ENCODE data around the gene MANF.
"Not testable (repeated sequence)": the region's sequence is repeated elsewhere in the genome, so short reads cannot be mapped to it uniquely, and the experiment has no call there.

The MANF gene

DNA sequence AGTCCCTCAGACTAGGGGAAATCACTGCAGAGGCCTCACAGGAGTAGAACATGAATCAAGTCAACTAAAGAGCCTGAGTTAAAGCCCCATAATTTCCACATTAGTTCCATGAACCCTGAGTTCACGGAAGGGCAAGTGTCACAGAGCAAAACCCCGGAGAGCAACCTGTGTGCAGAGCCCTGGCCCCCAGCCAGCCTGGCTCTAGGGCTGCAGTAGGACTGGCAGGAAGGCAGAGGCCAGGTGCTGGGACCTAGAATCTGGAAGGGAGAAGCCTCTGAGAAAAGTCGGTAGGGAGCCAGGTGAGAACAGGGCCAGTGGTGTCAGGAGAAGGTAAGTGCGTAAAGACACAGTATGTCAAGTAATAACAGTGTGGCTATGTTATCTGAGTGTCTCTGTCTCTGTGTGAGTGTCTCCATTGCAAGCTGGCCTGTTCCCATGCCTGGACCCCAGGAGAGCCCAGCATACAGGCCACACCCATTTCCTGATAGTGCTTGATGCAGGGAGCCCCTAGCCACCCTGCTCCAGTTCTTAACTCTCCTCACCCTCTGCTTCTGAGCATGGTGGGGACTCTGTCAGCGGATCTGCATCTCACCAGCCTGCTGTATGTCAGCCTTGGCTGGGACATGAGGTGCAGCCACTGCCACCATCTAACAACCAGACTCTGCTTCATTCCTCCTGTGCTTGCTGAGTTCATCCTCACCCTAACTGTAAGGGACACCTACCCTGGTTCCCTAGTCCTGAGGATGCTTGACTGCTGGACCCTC, 11.3 kb upstream of the MANF start:
- no peak for DNase-seq

DNA sequence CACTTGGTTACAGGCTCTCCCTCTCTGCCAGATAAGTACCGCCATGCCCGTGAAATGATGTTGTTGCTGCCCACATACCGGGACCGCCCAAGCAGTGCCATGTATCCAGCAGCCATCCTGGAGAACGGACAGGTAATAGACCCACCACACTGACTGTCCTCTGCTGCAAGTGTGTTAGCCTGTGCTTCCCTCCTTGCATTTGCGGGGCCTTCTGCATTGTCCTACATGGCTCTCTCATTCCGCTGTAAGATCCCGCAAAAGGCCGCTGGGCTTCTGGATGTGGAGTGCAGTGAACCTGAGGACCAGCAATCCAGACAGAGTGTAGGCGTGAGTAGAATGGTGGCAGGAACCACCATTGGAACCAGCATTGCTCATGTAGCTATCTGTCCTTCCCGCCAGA, 10.6 kb upstream of the MANF start:
- DNase-seq, result no peak

DNA sequence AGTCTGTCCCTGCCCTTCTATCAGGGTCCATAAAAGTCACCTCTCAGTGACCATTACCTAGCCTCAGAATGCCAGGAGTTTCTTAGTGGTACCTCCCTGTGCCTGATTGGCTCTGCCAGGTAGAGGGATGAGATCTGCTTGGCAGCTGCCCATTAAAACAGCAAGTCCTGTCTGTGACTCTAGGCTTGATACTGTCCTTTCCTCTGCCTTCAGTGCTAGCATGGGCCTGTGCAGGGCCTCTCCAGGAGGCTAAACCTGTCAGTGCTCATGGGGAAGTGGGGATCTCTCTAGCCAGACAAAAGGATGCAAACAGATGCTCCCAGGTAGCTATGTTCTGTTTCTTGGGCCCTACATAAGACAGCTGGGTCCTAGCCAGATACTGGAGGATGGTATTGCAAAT, 10.0 kb upstream of the MANF start:
- DNase-seq, result no peak

DNA sequence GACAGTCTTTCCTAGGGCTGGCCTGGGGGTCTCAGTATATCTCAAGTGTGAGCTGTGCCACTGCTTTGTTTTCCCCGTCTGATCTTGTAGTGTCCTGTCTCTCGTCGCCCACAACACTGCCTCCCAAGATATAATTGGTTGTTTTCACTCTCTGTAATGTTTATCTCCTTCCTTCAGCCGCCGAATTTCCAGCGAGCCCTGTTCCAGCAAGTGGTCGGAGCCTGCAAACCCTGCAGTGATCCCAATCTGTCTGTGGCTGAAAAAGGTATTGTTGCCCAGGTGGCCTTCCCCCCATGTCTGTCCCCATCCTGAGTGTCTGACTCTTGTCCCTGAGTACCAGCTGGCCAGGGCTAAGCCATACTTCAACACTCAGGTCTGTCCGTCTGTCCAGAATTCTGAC, 9.5 kb upstream of the MANF start:
- no peak for DNase-seq

DNA sequence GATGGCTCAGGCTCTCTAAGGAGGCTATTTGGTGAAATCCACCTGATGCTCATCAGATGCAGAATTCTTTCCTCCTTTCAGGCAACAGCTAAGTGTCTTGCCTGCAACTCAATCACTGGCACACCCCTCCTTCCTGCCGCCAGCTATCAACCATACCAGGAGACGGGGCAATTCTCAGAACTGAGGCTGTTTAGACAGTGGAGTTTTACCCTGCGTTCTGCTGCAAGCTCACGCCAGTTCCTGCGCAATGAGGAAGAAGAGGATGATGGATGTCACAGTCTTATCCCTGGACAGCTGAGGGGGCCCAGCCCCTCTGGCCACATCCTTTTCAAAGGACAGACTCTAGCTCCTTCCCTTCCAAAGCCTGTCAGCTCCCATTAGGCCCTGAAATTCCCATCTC, 7.0 kb upstream of the MANF start:
- DNase-seq, result no peak

DNA sequence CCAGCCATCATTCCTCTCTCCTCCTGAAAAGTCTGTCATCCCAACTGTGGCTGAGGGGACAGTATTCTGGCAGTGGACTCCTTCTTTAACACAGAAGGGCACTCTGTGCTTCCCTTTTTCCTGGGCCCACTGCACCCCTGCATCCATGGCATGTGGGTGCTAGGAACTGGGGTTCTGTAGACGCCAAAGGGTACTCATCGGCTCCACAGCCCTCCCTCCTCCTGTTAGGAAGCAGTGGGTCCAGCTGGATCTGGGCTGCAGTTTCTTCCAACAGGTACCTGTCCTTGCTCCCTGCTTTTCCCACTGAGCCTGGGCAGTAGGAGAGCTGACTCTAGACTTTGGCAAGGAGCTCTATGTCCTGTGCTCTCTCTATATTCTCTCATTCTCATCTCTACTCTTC, 6.4 kb upstream of the MANF start:
- no peak for DNase-seq

DNA sequence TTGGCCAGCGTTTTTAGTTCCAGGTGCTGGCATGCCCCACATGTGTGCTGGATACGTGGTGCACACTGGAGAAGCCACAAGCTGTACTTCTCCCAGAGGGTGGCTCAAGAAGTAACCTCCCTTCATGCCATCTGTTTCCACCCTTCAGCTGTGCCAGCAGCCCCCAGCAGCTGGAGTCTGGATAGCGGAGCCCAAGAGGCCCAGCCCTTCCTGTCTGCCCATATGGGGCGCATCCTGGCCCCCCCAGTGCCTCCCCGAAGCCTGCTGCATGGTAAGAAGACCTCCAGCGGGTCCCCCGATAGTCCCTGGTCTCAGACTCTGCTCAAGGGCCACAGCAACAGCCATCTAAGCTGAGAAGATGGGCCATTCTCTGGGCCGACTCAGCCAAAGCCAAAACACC, 5.8 kb upstream of the MANF start:
- DNase-seq, result no peak

DNA sequence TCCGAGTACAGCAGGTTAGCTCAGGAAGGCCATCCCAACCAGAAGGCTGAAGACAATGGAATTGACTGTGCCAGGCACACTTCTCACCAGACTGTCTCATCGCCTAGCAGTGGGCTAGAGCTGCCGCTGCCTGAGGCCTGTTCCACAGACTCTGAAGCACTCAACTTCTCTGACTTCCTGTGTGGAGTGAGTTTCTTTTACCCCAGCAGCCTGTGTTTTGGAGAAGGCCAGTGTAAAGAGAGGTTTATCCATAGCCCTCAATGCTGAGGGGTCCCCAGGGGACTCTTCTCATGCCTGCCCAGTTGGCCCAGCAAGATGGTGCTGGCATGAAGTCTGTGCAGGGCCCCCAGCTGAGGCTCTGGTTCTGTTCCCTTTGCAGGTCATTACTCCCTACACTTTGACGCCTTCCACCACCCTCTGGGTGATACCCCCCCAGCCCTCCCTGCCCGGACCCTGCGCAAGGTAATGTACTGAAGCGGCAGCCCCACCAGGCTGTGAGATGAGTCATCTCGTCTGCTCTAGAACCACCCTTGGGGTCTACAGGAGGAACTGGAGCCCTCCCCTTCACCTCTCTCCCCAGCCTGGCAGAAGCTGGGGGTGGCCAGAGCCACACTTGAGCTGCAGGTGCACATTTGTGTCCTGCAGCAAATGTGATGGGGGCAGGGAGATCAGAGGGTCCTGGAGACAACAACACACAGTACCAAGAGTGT, 5.2 kb upstream of the MANF start:
- DNase-seq, result no peak

DNA sequence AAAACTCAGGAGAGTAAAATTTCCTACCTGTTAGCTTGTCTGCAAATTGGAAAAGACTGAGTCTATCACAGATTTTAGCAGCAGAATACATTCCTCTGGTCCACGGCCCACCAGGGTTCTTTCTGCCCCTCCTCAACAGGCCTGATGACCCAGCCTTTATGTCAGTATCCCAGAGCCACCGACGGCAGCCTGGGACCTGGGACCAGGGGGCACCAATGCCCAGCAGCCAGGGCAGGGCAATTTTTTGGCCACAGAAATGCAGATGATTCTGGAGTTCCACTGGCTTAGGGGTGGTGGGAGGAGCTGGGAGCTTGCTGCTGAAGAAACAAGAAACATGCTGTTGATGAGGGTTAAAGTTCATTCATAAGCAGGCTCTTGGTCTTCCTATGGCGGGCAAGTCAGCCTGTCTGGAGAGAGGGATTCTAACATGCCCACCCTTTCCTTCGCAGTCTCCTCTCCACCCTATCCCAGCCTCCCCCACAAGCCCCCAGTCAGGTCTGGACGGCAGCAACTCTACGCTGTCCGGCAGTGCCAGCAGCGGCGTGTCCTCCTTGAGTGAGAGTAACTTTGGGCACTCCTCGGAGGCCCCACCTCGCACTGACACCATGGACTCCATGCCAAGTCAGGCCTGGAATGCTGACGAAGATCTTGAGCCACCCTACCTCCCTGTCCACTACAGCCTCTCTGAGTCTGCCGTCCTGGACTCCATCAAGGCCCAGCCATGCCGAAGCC, 4.3 kb upstream of the MANF start:
- no peak for DNase-seq

DNA sequence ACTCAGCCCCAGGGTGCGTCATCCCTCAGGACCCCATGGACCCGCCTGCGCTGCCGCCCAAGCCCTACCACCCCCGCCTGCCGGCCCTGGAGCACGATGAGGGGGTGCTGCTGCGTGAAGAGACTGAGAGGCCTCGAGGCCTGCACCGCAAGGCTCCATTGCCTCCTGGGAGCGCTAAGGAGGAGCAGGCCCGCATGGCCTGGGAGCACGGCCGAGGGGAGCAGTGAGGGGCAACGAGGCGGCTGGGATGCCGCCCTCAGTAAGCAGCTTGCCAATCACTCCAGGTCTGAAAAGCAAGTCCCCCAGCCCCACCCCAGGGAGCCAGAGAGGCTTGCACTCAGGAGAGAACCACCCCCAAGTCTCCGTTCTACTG, 3.8 kb upstream of the MANF start:
- no peak for DNase-seq

DNA sequence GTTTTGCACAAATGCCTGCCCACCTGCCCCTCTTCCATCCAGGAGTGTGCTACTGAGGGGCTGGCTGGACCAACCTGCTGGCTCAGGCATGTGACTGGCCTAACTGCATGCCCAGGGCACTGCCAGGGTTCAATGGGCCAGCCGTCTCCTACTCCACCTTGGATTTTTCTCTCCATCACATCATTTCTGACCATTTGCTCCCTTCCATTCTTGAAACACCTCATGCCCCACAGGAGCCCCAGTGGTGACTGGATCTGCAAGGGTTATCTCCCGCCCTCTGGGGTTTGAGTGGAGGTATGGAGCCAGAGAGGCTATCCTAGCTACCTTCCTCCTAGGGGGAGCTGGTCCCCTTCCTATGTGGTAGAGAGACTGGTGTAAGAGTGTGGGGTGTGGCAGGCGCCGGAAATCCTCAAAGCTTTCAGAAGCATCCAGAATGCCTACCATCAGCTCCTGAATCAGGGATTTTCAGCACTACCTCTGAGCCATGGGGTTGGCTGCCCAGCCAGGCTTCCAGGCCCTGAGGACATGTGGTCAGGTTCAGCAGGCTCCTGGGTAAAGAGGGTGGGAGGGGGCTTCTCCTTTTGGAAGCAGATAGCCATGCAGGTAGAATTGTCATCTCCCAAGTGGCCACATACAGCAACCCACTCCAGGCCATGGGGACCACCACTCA, 2.9 kb upstream of the MANF start:
- DNase-seq, result no peak

DNA sequence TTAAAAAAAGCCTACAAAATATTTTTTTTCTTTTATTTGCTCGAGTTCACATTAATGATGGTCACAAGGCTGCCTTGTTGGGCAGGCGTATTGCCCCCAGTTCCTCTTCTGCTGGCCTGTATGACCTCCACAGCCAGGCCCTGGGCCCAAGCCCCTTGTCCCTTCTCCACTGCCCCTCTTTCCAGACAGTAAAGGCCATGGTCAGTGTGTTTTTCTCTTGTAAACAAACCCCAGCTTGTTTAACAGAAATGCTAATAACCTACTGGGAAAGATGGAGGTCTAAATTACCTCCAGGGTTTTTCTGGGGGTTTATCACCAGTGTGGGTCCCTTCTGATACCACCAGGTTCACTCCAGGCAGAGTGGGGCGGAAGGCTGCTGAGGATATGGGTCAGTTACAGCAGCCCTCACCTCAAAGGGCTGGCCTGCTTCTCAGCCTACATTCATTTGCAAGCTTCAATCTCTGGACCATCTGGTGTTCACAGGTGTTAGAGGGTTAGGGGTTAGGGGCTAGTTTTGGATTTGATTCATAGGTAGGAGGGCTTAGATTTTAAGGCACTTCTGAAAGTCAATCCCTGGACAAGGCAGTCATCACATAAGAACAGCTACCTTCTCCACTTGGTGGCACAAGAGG, 2.0 kb upstream of the MANF start:
- no peak for DNase-seq

DNA sequence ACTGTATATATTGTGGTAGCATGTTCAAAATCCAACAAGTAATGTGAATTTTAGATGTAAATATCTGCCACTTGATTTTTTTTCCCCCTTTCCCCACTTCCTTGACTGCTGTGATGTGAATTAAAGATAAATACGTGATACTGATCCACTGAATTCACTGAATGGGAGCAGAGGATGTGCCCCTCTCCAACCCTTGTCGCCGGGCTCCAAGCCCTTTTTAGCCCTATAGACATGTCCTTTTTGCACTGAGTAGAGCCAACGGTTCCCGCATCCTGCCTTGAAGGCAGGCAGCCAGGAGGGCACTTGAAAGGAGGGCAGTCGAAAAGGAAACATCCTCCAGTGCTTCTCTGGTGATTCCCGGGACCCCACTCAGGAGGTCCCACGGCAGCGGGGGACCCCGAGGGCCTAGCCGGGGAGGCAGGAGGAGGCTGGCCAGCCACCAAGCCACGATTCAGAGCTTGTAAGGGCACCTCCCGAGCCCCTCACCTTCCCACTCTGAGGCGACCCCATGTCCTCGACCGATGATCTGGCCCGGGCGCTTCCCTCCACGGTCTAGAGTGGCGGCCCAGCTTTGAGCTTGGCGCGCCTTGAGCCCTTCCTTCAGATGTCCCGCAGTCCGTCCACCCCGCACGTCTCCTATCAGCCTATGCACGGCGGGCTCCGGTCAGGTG, 901 bp upstream of the MANF start:
- DNase-seq, result no peak

DNA sequence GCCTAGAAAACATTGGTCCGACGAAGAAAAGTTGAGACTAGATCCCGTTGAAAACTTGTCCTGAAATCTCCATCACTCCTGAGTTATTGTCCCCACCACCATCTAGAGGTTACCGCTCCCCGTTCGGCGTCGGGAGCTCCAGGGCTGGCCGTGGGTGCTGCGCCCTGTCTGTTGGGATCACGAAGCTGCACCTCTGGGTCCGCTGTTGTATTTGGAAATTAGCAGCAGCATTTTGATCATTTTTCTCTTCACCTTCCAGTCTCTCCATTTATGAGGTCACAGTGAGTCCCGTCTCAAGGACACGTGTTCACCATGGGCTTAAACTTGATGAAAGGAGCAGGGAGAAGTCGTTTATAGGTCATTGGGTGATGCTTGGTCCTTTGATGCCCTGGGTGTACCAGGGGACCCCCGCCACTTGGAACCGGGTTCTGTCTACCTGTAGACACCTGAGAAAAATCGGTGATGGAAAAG, 565 bp downstream of the MANF start:
- DNase-seq, result no peak

DNA sequence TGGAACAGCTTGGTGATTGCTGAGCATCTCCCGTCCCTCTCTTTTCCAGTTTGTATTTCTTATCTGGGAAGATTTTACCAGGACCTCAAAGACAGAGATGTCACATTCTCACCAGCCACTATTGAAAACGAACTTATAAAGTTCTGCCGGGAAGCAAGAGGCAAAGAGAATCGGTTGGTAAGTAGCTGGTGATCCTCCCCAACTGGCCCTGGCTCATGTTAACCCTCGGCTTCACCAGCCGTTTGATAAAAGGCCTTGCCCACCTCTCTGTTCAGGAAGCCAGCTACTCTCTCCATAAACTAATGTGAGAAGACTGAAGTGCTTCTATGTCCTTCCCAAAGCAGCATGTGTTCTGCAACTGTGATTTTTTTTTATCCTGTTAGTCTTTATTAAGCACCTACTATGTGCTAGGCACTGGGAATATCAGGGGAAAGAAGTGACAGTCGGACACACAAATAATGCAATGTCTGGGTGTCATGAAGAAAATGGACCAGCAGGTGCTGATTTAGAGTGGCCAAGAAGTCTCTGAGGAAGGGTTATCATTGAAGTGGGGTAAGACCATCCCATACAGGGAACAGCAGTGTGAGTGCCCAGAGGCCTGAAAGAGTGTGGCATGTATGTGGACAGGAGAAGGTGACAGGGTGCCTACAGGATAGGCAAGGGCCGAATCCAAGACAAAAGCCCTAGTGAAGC, 1.2 kb downstream of the MANF start:
- no peak for DNase-seq

DNA sequence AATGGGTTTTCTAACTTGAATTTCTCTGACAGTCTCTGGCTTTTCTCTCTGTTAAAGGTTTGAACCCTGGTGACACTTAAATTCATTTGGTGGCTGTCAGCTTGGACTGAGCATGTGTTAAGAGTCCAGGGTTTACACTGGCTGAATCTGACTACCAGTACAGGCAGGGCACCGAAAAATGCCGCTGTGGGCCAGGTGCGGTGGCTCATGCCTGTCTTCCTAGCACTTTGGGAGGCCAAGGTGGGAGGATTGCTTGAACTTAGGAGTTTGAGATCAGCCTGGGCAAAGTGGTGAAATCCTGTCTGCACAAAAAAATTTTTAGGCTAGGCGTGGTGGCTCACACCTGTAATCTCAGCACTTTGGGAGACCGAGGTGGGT, 1.8 kb downstream of the MANF start:
- no peak for DNase-seq

DNA sequence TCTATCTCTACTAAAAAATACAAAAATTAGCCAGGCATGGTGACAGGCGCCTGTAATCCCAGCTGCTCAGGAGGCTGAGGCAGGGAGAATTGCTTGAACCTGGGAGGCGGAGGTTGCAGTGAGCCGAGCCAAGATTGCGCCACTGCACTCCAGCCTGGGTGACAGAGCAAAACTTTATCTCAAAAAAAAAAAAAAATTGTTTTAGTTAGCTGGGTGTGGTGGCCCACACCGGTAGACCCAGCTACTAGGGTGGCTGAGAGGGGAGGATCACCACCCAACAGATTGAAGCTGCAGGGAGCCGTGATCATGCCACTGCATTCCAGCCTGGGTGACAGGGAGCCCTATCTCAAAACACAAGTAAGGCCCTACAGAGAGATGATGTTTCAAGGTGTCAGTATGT, 2.2 kb downstream of the MANF start:
- not testable (repeated sequence) for DNase-seq

DNA sequence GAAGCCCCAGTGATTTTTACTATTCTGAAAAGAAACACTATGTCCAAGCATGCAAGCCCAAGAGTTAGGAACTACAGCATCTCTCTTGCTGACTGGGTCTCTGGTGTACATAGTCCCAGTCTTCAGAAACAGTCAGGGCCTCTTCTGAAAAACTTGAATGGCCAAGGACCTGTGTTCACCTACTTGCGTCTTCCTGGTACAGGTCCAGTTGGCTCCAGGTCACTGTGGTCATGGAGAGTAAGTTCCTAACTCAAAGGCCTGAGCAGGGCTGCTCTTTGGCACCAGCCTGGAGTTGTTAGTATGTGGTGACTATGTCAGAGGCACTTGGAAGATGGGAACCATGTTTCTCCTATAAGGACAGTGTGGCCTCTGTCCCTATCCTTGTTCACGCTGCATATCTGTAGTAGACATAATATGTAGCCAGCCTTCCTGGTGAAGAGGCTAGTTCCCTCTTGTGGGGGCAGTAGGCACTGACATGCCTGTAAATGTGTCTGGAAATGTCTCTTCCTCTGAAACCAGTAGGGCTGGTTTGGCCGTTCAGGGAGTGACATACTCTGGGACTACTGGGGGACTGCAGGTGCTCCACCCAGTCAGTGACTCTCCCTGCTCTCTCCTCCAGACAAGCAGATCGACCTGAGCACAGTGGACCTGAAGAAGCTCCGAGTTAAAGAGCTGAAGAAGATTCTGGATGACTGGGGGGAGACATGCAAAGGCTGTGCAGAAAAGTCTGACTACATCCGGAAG, 3.4 kb downstream of the MANF start:
- no peak for DNase-seq

DNA sequence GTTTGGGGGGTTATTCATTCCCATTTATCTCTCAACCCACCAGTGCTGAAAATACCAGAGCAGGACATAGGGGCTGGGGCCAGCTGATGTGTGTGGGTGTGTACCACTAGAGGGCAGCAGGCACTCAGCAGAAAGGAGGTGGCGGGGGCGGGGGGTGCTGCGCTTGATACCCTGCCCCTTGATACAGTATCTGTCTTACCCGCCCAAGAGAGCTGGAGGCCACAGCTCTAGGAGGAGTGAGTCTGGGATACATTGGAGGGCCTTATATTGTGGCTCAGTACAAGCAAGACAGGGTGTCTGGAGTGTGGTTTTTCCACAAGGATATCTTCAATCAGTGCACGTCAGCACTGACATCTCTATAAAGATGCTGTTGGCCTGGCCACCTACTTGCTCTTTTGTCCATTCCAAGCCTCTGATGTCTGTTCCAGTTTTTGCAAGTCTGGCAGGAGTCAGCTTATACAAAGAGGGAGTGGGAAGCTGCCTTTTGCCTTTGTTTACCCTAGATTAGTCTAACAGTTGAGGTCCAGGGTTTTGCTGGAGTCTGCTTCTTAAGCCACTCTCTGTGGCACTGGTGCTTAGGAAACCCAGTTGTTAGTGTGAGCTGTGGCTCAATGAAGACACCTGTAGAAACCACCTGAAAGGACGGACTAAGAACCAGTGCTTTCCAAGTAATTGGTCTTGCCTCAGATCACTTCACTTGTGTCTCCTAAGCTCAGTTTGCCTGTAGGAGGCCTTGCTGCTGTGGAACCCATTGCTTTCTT, 4.5 kb downstream of the MANF start:
- DNase-seq, result peak in 2 of 4 experiments; percentile 16 to 31

Measured in activated CD4-positive, CD25-positive, alpha-beta regulatory T cell (primary cell).